TTC549 (cell line): Measurements from ENCODE around the gene RGS10.
"Not testable (repeated sequence)": the region's sequence is repeated elsewhere in the genome, so short reads cannot be mapped to it uniquely, and the experiment has no call there.

ENCODE experiments used
- FAIRE-seq: peaks from 2 replicates; lab custom pipeline; 2012; peaks lifted over from hg19 to GRCh38; lab: Jason Lieb, UNC

Gene RGS10, protein sequence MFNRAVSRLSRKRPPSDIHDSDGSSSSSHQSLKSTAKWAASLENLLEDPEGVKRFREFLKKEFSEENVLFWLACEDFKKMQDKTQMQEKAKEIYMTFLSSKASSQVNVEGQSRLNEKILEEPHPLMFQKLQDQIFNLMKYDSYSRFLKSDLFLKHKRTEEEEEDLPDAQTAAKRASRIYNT

DNA sequence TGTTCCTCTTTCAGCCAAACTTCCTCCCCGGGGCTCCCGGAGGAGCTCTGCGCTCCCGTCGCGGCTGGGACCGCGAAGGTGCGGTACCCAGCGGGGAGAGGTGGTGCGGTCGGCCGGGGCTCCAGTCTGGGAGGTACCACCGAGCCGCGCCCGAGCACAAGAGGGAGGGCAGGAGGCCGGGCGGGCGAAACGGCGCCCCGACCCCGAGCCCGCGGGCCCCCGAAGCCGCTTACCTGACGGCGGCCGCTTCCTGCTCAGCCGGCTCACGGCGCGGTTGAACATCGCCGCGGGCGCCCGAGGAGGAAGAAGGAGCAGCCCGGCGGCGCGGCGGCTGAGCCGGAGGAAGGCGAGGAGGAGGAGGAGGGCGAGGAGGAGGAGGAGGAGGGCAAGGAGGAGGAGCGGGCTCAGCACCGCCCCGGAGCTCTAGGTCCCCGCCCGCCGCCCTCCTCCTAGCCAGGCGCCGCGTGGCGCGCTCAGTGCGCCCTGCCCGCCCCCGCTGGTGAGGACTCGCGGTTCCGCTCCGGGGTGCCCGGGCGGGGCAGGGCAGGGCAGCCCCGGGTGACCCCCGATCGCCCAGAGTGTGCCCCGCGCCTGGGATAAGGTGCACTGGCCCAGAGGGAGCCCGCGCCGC is at the start of gene RGS10:
TSS of gene RGS10 (minus strand) at position 363 of the 631 bp plus-strand sequence. CDS start at position 282, 81 bp downstream.
- no peak for FAIRE-seq

DNA sequence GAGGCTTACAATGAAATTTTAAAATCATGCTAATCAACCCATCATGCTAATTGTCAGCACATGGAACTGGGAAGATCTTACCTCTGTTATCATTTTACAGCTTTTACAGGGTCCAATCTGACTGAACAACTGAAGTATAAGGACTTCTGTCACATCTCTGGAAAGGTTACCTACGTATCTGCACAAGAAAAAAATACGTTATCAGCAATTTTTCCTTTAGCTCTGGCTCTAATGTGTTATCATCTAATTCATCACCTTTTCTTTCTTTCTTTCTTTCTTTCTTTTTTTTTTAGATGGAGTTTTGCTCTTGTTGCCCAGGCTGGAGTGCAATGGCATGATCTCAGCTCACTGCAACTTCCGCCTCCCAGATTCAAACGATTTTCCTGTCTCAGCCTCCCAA is 45.6 kb upstream of the RGS10 start:
- FAIRE-seq: no peak

DNA sequence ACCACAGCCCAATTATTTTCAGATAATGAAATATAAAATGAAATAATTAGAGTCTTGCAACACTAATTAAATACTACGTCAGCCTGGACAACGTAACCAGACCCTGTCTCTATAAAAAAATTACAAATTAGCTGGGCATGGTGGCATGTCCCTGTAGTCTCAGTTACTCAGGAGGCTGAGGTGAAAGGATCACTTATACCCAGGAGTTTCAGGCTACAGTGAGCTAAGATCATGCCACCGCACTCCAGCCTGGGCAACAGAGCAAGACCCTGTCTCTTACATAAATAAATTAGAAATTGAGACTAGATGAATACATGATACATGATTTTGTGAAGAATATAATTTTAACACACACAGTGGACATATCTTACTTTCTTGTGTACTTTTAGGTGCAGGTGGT is 35.8 kb upstream of the RGS10 start:
- FAIRE-seq: no peak

DNA sequence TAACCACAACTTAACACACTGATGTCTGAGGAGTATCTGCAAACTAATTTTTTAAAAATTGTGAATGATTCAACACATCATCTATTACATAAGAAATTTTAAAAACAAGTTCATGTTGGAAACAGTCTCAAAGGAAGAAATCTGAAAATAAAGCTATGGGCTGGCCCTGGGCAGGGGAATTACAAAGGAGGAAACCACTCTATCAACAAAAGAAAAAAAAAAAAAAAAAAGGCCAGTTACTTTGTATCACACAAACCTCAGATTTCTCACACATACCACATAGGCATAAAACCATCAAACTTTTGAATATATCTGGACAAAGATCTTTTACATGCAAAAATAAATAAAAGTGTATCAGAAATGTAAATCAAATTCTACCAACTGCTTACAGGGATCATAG is 33.5 kb upstream of the RGS10 start:
- FAIRE-seq: no peak

DNA sequence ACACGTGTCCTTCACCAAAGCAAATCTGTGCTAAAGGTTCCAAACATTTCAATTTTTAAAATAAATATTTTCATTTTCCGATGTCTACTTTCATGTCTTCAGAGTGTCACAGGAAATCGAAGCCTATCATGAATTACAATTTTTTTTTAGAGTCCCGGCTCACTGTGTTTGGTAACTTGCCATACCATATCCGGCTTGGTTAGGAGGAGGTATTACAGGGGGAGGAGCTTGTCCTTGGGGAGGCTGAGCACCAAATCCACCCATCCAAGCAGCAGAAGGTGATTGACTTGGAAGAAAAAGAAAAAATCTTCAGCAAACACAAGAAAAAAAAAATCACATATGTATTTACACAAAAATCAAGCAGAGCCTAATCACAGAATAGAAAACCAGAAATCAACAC is 33.0 kb upstream of the RGS10 start:
- FAIRE-seq: no peak

DNA sequence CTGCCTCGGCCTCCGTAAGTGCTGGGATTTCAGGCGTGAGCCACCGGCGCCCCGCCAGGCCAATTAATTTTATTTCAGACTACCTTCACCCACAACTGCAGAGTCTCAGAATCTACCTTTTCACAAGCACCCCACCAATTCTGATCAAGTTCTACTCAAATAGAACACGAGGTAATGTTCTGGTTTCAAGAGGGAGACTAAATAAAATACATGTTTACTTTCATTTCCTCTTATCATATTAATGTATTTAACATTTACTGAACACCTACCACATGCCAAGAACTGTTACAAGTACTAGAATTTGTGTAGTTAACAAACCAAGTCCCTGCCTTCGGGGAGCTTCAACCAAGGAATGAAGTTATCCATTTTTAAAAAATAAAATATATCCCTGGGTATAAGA is 25.5 kb upstream of the RGS10 start:
- no peak for FAIRE-seq

DNA sequence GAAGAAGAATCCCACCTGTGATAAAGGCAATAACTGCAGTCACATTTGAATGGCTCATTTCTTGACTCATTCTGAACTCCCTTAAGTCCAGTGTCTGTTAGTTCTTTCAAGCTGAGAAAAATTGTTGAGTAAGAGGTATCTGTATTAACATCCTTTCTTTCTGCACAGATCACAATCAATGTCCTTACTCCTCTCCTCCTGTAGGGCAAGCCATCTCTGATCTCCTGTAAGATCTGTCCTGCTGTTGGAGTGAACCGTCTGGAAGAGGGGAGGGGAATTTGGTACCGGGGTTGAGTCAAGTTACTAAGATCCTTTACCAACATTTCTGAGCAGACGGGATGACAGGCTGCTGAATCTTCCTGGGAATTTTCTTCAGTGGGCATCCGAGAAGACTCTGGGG is 19.6 kb upstream of the RGS10 start:
- no peak for FAIRE-seq

DNA sequence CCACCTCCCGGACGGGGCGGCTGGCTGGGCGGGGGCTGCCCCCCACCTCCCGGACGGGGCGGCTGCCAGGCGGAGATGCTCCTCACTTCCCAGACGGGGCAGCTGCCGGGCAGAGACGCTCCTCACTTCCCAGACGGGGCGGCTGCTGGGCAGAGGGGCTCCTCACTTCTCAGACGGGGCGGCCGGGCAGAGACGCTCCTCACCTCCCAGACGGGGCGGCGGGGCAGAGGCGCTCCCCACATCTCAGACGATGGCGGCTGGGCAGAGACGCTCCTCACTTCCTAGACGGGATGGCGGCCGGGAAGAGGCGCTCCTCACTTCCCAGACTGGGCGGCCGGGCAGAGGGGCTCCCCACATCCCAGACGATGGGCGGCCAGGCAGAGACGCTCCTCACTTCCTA is 17.0 kb upstream of the RGS10 start:
- not testable (repeated sequence) for FAIRE-seq

DNA sequence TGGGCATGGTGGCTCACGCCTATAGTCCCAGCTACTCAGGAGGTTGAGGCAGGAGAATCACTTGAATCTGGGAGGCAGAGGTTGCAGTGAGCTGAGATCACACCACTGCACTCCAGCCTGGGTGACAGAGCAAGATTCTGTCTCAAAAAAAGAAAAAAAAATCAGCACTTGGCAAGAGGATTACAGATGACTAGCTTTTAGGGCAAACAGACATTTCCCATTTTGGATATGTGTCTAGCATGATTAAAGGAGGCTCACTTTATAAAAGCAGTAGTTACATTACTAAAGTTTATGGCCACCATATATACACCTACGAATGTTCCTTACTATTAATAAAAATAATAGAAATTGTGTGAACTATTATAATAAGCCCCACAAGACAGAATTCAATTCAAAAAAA is 13.6 kb upstream of the RGS10 start:
- FAIRE-seq: not testable (repeated sequence)

DNA sequence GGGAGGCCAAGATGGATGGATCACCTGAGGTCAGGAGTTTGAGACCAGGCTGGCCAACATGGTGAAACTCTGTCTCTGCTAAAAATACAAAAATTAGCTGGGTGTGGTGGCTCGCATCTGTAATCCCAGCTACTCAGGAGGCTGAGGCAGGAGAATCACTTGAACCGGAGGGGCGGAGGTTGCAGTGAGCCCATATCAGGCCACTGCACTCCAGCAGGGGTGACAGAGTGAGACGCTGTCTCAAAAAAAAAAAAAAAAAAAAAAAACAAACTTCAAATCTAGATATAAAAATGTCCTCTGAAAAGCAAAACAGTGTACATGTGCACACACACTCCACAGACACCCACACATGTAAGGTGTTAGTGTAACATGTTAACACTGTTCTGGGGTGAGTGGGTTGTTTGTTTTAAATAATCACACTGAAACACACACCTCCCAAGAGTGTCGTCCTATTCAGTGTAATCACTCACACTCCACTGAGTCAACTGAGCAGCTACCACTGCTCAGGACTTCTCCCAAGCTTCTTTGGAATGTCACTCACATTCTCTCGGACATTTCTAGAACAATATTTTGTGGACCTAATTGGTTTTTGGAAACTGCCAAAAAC is 12.8 kb upstream of the RGS10 start:
- no peak for FAIRE-seq

DNA sequence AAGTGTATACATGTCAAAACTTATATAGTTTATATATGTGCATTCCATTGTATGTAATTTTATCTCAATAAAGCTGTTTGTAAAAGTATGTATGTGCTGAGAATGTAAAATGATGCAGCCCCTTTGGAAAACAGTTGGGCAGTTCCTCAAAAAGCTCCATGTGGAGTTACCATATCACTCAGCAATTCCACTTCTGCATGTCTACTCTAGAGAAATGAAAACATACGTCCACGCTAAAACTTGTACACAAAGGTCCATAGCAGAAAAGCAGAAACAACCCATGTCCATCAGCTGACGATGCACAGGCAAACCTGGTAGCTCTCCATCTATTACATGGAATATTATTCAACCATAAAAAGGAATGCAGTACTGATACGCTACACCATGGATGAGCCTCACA is 8.3 kb upstream of the RGS10 start:
- no peak for FAIRE-seq

DNA sequence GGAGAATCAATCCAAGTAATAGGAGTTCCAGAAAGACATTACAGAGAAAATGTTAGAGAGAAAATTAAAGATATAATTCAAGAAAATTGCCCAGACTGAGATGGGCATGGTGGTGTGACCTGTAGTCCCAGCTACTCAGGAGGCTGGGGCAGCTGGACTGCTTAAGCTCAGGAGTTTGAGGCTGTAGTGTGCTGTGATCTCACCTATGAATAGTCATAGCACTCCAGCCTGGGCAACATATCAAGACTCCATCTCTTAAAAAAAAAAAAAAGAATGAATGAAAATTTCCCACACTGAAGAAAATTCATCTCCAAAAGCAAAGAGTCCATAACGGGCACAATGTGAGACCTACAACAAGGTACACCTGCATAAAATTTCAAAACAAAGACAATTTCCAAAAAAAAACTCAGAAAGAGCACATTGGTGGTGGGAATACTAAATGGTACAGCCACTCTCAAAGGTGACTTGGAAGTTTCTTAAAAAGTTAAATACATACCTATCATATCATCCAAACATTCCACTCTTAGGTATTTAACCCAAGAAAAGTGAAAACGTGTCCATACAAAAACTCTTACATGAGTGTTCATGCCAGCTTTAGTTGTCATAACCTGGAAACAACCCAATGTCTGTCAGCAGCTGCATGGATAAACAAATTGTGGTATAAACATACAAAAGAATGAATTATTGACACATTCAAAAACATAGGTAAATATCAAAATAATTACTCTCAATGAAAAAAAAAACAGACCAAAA is 6.9 kb upstream of the RGS10 start:
- no peak for FAIRE-seq

DNA sequence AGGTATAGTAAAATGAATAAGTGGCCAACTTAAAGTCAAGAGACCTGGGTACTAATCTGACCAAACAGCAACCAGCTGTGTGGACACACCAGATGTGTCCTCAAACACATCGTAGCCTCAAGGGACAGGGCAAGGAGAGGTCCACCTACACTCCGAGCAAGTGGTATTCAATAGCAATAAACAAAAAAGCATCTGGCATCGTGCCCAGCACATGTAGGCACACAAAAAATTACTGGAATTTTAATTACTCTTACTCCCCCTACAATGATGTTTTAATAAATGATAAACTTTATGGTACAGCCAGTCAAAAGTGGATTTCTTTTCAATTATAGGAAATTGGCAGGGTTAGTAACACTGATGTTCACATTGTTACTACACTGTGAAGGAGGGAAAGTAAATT is 3.5 kb upstream of the RGS10 start:
- no peak for FAIRE-seq

DNA sequence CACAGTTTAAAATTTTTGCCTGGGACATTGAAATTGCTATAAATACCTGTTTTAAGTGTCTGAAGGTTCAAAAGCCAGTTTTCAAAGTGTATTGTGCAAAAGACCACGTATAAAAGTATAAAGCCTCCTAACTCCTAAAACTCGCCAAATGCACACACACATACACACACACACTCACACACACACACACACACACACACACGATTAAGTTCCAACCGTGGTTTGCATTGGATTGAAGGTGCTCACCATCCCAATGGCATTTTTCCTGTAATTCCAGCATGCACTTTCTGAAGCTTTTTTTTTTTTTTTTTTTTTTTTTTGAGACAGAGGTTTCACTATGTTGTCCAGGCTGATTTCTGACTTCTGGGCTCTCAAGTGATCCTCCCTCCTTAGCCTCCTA is 2.8 kb upstream of the RGS10 start:
- FAIRE-seq: no peak

DNA sequence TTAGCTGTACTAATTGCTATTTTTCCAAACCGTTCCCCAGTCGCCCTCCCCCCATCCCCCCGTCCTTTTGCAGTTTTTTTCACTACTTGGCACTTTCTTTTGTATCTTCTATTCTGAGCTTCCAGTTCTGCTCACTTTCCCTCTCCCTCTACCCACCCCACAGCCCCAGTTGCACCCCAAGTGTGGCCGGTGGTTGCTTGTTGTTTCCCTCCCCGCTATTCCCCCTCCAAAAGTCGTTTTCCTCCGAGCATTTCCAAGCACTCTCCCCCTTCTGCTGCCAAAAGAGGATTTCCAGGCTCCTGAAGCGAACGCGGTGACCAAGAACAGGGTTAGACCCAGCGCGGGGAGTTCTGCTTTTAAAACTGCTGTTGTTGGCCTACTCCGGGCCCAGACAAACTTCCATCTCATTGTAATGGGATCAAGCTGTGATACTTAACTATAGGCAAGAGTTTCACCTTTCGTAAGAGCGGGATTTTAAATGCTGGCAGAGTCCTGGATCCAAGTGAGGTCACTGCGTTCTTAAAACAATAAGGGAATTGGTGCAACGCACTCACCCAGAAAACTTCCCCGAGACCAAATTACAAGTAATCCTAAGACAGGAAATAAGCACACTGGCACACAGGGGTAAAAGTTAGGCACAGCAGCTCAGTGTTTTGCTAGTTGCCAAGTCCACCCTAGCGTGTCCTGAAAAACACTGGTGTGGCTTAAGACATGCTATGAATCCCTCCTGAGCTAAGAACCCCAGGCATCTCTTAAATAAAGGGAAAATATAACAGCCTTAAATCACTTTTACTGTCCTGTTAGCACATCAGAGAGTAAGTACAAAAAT is 1.5 kb upstream of the RGS10 start:
- FAIRE-seq: no peak

DNA sequence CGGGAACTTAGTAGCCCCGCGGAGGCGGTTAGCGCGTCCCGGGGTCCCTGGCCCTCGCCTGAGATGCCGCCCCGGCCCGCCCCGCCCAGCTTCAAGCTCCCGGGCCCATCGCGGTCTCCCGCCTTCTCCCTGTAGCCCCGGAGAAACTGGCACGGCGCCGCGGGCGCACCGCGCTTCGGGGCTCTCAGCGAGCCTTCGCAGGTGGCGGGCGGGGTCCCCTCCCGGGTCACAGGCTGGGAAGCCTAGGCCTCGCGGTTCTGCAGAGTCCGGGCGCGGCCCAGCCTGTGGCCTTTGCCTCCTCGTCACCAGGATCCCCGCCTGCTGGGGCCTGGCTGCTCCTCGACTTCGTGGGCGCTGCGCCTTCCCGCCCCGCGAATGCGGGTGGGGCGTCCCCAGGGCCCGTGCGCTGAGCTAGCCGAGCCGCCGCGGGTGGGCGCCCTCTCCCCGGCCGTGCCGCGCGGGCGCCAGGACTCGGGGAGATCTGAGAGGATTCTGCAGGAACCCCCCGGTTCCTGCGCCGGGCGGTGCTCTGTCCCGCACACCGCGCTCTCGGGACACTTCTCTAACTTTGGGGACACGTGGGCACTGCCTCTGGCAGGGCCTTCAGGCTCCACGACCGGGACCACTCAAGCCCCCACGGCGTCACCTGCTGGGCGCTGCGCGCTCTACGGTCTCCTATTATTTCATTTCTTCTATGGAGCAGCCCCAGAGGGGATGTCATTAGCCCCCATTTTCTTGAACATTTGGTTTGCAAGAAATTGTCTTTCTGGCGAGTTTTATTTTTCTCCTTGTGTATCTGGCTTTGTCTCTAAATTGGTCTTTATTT is 682 bp upstream of the RGS10 start:
- FAIRE-seq: no peak

DNA sequence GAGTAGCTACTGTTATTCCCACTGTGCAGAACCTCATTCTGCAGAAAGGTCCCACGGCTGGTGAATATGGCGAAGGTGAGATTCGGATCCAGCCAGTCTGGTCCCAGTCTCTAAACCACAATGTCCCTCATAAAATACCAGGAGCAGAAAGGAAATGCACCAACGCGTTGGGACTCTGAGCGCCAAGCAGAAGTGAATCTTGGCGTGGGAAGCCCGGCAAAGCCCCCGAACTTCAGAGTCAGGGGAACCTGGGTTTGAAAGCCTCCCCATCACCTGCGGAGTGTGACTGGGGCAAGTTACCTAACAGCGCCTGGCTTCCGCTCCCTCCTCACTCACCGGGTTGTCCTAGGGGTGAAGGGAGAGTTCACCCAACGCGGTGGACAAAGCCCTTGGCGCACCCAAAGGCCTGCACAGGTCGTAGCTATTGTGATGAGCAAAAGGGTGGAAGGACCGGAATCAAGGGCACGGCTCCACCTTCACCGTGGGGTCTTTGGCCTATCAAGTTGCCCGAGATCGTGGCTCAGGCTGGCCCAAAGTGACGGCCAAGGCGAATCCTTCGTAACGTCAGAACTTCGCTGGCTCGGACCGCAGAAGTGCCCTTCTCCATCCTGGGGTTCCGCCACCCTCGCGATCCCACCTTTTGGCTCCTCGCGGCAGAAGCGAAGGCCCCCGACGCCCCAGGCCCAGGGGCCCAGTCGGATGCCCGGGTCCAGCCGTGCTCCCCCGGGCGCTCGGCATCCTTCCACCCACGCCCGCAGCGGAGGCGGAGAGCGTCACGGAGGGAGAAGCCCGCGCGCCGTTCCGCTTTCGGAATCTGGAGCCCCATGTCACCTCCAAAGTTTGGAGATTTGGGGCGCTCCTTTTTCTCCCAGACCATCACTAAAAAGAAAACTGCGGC is 811 bp downstream of the RGS10 start:
- no peak for FAIRE-seq

DNA sequence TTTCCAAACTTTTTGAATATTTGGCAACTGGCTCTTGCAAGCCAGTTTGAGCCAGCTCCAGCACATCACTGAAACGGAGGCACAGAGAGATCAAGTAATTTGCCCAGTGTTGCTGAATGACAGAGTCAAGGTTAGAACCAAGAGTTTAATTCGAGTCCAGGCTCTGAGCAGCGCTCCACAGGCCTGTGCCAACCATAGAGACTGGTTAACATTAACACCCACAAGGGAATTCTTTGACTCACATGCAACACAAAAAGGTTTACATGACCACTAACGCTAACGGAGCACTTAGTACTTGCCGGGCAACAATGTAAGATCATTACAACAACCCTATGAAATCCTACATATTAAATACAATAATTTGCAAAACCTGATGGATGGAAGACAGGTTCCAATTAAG is 1.5 kb downstream of the RGS10 start:
- FAIRE-seq: no peak

DNA sequence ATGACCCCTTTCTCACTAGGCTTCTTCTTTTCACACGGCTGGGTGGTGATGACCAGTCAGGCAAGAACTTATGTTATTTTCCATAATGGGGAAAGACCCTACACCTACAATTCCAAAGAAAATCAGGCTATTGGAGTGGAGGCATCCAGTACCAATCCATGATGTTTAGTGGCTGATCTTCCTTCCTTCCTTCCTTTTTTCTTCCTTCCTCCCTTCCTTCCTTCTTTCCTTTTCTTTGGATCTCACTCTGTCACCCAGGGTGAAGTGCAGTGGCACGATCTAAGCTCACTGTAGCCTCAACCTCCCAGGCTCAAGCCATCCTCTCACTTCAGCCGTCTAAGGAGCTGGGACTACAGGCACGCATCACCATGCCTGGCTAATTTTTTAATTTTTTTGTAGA is 2.5 kb downstream of the RGS10 start:
- FAIRE-seq: no peak

DNA sequence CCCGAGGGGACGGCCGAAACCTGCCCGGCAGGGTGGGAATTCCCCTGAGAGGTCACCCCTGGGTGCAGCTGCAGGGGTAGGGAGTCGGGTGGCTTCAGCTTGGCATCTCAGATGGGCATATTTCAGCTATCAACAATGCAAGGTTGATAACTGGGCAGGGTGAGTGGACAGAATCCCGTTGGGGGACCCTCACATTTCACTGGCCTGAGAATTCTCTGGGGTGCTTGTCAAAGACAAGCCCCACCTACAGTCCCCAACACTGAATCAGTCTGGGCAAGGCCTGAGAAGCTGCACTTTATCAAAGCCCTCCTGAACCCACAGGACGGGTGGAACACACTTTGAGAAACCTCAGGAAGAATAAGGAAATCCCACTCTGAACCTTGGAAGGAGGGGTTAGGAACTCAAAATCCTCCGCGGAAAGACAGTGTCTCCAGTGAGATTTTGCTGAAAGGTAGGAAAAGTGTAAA is 3.1 kb downstream of the RGS10 start:
- no peak for FAIRE-seq
